HEK293 (cell line): ENCODE data around the gene UBAP2.
"Not testable (repeated sequence)": the region's sequence is repeated elsewhere in the genome, so short reads cannot be mapped to it uniquely, and the experiment has no call there.

Source experiments
- CTCF ChIA-PET: fragments of 350-600 bp; formaldehyde crosslinking; extraction: SDS; loops from one replicate; lab custom pipeline; 2021; ENCODE audit warnings: antibody characterized with exemption; lab: Yijun Ruan, JAX
- POLR2A ChIA-PET: fragments of 300-600 bp; formaldehyde crosslinking; extraction: SDS; loops from one replicate; lab custom pipeline; 2020; ENCODE audit warnings: antibody characterized with exemption, inconsistent platforms; lab: Yijun Ruan, JAX
- H3K27ac ChIP-seq: fragments of 200-500 bp; sonication (Bioruptor generic); 2 replicates; pipeline ENCODE4 v1.5.1; 2014; ENCODE audit warnings: low read depth, low read length, control low read depth, inconsistent platforms; ENCODE audit errors: extremely low read depth
- H3K36me3 ChIP-seq, 2 experiments: fragments of 200-500 bp in 1 of 2; sonication (Bioruptor generic) in 1 of 2; 1 replicate in 1 of 2; 2 replicates in 1 of 2; pipeline ENCODE4 v1.5.1; 2014 to 2017; ENCODE audit warnings: inconsistent platforms in 2 of 2, low read length in 2 of 2; ENCODE audit not compliant: control insufficient read depth in 2 of 2, insufficient read depth in 1 of 2
- H3K4me1 ChIP-seq: fragments of 200-500 bp; sonication (Bioruptor generic); 2 replicates; pipeline ENCODE4 v1.5.1; 2014; ENCODE audit warnings: mild to moderate bottlenecking, low read length, inconsistent platforms; ENCODE audit not compliant: control insufficient read depth, insufficient read depth
- H3K4me3 ChIP-seq: 2 replicates; pipeline ENCODE4 v1.5.1; 2011; ENCODE audit warnings: low read depth, mild to moderate bottlenecking, control low read depth, low read length, moderate library complexity
- H3K9me3 ChIP-seq: fragments of 200-500 bp; sonication (Bioruptor generic); 2 replicates; pipeline ENCODE4 v1.5.1; 2014; ENCODE audit warnings: low read depth, low read length, inconsistent platforms; ENCODE audit not compliant: control insufficient read depth, insufficient read depth
- PRDM4 ChIP-seq: fragments of 450-650 bp; formaldehyde crosslinking; IDR thresholded peaks from 2 replicates; pipeline ENCODE4 v1.5.1; 2017; ENCODE audit warnings: missing biosample characterization, missing genetic modification characterization
- SCRT2 ChIP-seq: fragments of 450-650 bp; formaldehyde crosslinking; IDR thresholded peaks from 2 replicates; pipeline ENCODE4 v1.5.1; 2016; ENCODE audit warnings: missing biosample characterization, missing genetic modification characterization
- ZBTB1 ChIP-seq: fragments of 450-650 bp; formaldehyde crosslinking; IDR thresholded peaks from 2 replicates; pipeline ENCODE4 v1.5.1; 2016; ENCODE audit warnings: missing biosample characterization, missing genetic modification characterization
- ZBTB8A ChIP-seq: fragments of 450-650 bp; formaldehyde crosslinking; IDR thresholded peaks from 2 replicates; pipeline ENCODE4 v1.5.1; 2016; ENCODE audit warnings: missing biosample characterization, missing genetic modification characterization
- ZNF19 ChIP-seq: fragments of 450-650 bp; formaldehyde crosslinking; IDR thresholded peaks from 2 replicates; pipeline ENCODE4; 2016; ENCODE audit warnings: missing biosample characterization, missing genetic modification characterization, low read depth
- ZNF394 ChIP-seq: fragments of 450-650 bp; formaldehyde crosslinking; IDR thresholded peaks from 2 replicates; pipeline ENCODE4 v1.5.1; 2016; ENCODE audit warnings: missing biosample characterization, missing genetic modification characterization, mild to moderate bottlenecking, moderate library complexity, borderline replicate concordance
- ZNF404 ChIP-seq: fragments of 450-650 bp; formaldehyde crosslinking; IDR thresholded peaks from 2 replicates; pipeline ENCODE4 v1.5.1; 2017; ENCODE audit warnings: missing biosample characterization, missing genetic modification characterization
- ZNF555 ChIP-seq: fragments of 450-650 bp; formaldehyde crosslinking; conservative IDR thresholded peaks from 2 replicates; pipeline ENCODE4 v1.5.1; 2017; ENCODE audit warnings: missing biosample characterization, mild to moderate bottlenecking, missing genetic modification characterization, inconsistent platforms
- ZNF626 ChIP-seq: fragments of 450-650 bp; sonication (Bioruptor Pico); formaldehyde crosslinking; IDR thresholded peaks from 2 replicates; pipeline ENCODE4 v1.5.1; 2018; ENCODE audit warnings: missing biosample characterization, missing genetic modification characterization, inconsistent platforms
- ZNF704 ChIP-seq: fragments of 450-650 bp; formaldehyde crosslinking; IDR thresholded peaks from 2 replicates; pipeline ENCODE4 v1.5.1; 2016; ENCODE audit warnings: missing biosample characterization, missing genetic modification characterization
- ZNF785 ChIP-seq: fragments of 450-650 bp; formaldehyde crosslinking; IDR thresholded peaks from 2 replicates; pipeline ENCODE4 v1.5.1; 2016; ENCODE audit warnings: missing biosample characterization, missing genetic modification characterization
- ZNF837 ChIP-seq: fragments of 450-650 bp; formaldehyde crosslinking; IDR thresholded peaks from 2 replicates; pipeline ENCODE4 v1.5.1; 2016; ENCODE audit warnings: missing biosample characterization, missing genetic modification characterization
- TF ChIP-seq, protein P1 (sequence below): fragments of 450-650 bp; formaldehyde crosslinking; IDR thresholded peaks from 2 replicates; pipeline ENCODE4 v1.5.1; 2016; ENCODE audit warnings: missing biosample characterization, missing genetic modification characterization
- TF ChIP-seq, protein P2 (sequence below): fragments of 450-650 bp; formaldehyde crosslinking; conservative IDR thresholded peaks from 2 replicates; pipeline ENCODE4 v1.5.1; 2016; ENCODE audit warnings: low read depth, missing biosample characterization, missing genetic modification characterization
- TF ChIP-seq, protein P3 (sequence below): fragments of 450-650 bp; formaldehyde crosslinking; conservative IDR thresholded peaks from 2 replicates; pipeline ENCODE4 v1.5.1; 2016; ENCODE audit warnings: low read depth, missing biosample characterization, missing genetic modification characterization

The UBAP2 gene

GRCh38 chr9:33972698-33973097, 76.0 kb downstream of the UBAP2 start:
- POLR2A ChIA-PET, result no interaction called here
- CTCF ChIA-PET, result interaction anchor here (0.6 kb wide), 1 partner anchor 295 kb away, joined by 3 read pairs; no protein-coding TSS in a partner anchor
- TF ChIP-seq ZBTB1 (tag by site-specific recombination) (no peak), ZNF704 (tag by site-specific recombination) (no peak), ZNF837 (tag by site-specific recombination) (no peak), ZNF785 (tag by site-specific recombination) (no peak), ZNF19 (tag by site-specific recombination) (no peak), ZNF626 (tag by site-specific recombination) (no peak)
- TF ChIP-seq, protein P1, sequence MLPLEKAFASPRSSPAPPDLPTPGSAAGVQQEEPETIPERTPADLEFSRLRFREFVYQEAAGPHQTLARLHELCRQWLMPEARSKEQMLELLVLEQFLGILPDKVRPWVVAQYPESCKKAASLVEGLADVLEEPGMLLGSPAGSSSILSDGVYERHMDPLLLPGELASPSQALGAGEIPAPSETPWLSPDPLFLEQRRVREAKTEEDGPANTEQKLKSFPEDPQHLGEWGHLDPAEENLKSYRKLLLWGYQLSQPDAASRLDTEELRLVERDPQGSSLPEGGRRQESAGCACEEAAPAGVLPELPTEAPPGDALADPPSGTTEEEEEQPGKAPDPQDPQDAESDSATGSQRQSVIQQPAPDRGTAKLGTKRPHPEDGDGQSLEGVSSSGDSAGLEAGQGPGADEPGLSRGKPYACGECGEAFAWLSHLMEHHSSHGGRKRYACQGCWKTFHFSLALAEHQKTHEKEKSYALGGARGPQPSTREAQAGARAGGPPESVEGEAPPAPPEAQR (tag by site-specific recombination), result no peak

DNA sequence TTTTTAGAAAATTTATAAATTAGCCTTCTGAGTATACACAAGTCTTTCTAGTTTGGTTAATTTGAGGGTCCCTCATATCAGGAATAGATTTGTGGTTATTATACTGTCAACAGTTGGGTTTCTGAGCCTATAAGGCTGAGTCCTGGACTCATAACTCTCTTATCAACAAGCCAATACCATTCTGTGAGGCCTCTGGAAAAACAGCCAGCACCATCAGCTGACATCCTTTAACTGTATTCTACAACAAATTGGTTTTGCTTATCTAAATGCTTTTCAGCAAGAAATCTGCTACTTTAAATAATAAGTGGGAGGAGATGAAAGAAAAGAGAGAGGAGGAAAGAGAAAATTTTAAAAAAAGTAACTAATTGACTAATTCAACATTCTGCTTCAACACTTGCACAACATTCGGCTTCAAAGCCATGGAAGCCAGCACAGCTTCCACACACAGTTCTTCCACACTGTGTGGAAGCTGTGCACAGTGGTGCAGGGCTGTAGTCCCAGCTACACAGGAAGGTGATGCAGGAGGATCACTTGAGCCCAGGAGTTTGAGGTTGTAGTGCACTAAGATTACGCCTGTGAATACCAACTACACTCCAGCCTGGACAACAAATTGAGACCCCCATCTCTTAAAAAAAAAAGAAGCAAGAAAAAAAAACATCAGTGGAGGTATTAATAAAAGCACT, 84.5 kb downstream of the UBAP2 start:
- no peak overlapping the region for H3K4me3 ChIP-seq
- H3K27ac ChIP-seq, result no peak overlapping the region
- no peaks in the 10 kb centered on the region for H3K9me3 ChIP-seq
- TF ChIP-seq SCRT2 (tag by site-specific recombination) (peak; percentile 39), PRDM4 (tag by site-specific recombination) (no peak)
- TF ChIP-seq, all 188 proteins: peak for 1
- H3K4me1 ChIP-seq, result no peaks in the 10 kb centered on the region
- POLR2A ChIA-PET, result no interaction called here
- CTCF ChIA-PET, result interaction anchor here (1.0 to 1.5 kb wide), 2 partner anchors 21 to 109 kb away, joined by 4 read pairs; no protein-coding TSS in a partner anchor
- H3K36me3 ChIP-seq, result peaks cover 3 to 28% of the 10 kb centered on the region in 2 experiments; a peak in 2 of 3 replicates

More at GRCh38 chr9:33972698-33973097, 76.0 kb downstream of the UBAP2 start:
- Histone ChIP-seq H3K4me1 (no peaks in the 10 kb centered on the region), H3K4me3 (no peak overlapping the region), H3K27ac (no peak overlapping the region), H3K9me3 (no peaks in the 10 kb centered on the region), H3K36me3 (peaks cover 14 to 48% of the 10 kb centered on the region in 2 experiments; a peak in 2 of 3 replicates)

DNA sequence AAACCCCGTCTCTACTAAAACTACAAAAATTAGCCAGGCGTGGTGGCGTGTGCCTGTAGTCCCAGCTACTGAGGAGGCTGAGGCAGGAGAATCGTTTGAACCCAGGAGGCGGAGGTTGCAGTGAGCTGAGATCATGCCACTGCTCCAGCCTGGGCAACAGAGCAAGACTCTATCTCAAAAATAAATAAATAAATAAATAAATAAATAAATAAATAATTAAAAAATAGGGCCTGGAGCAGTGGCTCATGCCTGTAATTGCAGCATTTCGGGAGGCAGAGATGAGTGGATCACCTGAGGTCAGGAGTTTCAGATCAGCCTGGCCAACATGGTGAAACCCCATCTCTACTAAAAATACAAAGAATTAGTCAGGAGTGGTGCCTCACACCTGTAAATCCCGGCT, 86.2 kb downstream of the UBAP2 start:
- H3K4me1 ChIP-seq, H3K4me3 ChIP-seq, H3K27ac ChIP-seq, POLR2A ChIA-PET, H3K9me3 ChIP-seq: not testable (repeated sequence)
- CTCF ChIA-PET, result interaction anchor here (0.6 kb wide), 1 partner anchor 27 kb away, joined by 4 read pairs; no protein-coding TSS in a partner anchor
- peaks cover 3 to 36% of the 10 kb centered on the region in 2 experiments; a peak in 2 of 3 replicates for H3K36me3 ChIP-seq
- TF ChIP-seq, protein P2, sequence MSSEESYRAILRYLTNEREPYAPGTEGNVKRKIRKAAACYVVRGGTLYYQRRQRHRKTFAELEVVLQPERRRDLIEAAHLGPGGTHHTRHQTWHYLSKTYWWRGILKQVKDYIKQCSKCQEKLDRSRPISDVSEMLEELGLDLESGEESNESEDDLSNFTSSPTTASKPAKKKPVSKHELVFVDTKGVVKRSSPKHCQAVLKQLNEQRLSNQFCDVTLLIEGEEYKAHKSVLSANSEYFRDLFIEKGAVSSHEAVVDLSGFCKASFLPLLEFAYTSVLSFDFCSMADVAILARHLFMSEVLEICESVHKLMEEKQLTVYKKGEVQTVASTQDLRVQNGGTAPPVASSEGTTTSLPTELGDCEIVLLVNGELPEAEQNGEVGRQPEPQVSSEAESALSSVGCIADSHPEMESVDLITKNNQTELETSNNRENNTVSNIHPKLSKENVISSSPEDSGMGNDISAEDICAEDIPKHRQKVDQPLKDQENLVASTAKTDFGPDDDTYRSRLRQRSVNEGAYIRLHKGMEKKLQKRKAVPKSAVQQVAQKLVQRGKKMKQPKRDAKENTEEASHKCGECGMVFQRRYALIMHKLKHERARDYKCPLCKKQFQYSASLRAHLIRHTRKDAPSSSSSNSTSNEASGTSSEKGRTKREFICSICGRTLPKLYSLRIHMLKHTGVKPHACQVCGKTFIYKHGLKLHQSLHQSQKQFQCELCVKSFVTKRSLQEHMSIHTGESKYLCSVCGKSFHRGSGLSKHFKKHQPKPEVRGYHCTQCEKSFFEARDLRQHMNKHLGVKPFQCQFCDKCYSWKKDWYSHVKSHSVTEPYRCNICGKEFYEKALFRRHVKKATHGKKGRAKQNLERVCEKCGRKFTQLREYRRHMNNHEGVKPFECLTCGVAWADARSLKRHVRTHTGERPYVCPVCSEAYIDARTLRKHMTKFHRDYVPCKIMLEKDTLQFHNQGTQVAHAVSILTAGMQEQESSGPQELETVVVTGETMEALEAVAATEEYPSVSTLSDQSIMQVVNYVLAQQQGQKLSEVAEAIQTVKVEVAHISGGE, result peak; percentile 33; the same call in 1 of the 2 replicates
- TF ChIP-seq ZNF404, result 0 out of 2 replicates have a peak, but pooled peaks have one; percentile 10
- TF ChIP-seq ZNF394 (tag by site-specific recombination), result peak; percentile 85
- TF ChIP-seq ZNF555 (tag by site-specific recombination), result peak; percentile 40
- TF ChIP-seq, protein P3, sequence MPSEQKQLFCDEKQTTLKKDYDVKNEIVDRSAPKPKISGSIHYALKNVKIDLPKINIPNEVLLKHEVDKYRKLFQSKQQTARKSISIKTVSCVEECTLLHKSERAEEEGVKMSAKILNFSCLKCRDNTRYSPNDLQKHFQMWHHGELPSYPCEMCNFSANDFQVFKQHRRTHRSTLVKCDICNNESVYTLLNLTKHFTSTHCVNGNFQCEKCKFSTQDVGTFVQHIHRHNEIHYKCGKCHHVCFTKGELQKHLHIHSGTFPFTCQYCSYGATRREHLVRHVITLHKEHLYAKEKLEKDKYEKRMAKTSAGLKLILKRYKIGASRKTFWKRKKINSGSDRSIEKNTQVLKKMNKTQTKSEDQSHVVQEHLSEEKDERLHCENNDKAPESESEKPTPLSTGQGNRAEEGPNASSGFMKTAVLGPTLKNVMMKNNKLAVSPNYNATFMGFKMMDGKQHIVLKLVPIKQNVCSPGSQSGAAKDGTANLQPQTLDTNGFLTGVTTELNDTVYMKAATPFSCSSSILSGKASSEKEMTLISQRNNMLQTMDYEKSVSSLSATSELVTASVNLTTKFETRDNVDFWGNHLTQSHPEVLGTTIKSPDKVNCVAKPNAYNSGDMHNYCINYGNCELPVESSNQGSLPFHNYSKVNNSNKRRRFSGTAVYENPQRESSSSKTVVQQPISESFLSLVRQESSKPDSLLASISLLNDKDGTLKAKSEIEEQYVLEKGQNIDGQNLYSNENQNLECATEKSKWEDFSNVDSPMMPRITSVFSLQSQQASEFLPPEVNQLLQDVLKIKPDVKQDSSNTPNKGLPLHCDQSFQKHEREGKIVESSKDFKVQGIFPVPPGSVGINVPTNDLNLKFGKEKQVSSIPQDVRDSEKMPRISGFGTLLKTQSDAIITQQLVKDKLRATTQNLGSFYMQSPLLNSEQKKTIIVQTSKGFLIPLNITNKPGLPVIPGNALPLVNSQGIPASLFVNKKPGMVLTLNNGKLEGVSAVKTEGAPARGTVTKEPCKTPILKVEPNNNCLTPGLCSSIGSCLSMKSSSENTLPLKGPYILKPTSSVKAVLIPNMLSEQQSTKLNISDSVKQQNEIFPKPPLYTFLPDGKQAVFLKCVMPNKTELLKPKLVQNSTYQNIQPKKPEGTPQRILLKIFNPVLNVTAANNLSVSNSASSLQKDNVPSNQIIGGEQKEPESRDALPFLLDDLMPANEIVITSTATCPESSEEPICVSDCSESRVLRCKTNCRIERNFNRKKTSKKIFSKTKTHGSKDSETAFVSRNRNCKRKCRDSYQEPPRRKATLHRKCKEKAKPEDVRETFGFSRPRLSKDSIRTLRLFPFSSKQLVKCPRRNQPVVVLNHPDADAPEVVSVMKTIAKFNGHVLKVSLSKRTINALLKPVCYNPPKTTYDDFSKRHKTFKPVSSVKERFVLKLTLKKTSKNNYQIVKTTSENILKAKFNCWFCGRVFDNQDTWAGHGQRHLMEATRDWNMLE (tag by site-specific recombination), result peak; percentile 64
- peak; percentile 44; the same call in 1 of the 2 replicates for TF ChIP-seq ZBTB8A (tag by site-specific recombination)
